ENCODE results near the gene COPZ2.
"Not testable (repeated sequence)": the region's sequence is repeated elsewhere in the genome, so short reads cannot be mapped to it uniquely, and the experiment has no call there.

DNA sequence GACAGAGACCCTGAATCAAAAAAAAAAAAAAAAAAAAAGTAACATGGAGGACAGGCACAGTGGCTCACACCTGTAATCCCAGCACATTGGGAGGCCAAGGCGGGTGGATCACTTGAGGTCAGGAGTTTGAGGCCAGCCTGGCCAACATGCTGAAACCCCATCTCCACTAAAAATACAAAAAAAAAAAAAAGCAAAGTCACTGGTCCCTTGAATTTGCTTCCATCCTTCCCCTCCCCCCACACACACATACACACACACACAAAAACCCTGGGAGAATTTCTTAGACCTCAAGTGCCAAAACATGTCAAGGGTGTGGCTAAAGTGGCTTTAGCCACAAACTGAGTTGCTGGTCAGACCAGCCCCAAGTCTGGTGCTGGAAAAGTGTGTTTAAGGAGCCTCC, 49.2 kb downstream of the COPZ2 start:
- TF ChIP-seq POLR2A (IDR thresholded peaks at IDR 0.05; ENCODE audit: low read depth, low read length); TAF1 (IDR thresholded peaks at IDR 0.05; ENCODE audit: borderline replicate concordance, low read depth, low read length): not testable (repeated sequence)
